Stimulated activated CD8-positive, alpha-beta memory T cell treated with anti-CD3 and anti-CD28 coated beads, Interleukin-7, amount 100 ng/mL, for 4 hours (primary cell): ENCODE results near the gene ZNF345.

Source experiments
- DNase-seq, 2 donors: peaks; one replicate each; pipeline ENCODE4 v3.0.0-alpha.2; 2020; ENCODE audit warnings: low read depth in 2 of 2

ZNF345 gene

GRCh38 chr19:36916991-36917390, 66.3 kb downstream of the ZNF345 start:
- DNase-seq, result no peak

DNA sequence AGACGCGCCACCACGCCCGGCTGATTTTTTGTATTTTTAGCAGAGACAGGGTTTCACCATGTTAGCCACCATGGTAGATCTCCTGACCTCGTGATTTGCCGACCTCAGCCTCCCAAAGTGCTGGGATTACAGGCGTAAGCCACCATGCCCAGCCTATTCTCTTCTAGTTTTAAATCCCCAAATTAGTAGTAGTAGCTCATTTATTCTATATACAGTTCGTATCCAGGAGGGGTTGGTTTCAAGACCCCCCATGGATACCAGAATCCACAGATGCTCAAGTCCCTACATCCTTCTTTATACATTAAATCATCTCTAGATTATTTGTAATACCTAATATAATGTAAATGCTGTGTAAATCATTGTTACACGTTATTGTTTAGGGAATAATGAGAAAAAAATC, 67.4 kb downstream of the ZNF345 start:
- no peak for DNase-seq
